ENCODE measurements around the gene PBXIP1. TPM values are rescaled to one million over a fixed set of nuclear protein-coding genes. Genes with fewer than 3 reads are reported as not detected.

The PBXIP1 gene
- polyA plus RNA-seq, 3 donors = 23.1 to 31.7 (median 24.0) TPM

- Histone ChIP-seq H3K4me1 (ENCODE audit: control insufficient read depth in 1 of 2, insufficient read depth in 2 of 2, low read length in 2 of 2) (peaks cover 45 to 49% of the 10 kb centered on the region in 2 donors), H3K27me3 (ENCODE audit: control insufficient read depth in 2 of 2, insufficient read depth in 2 of 2, low read length in 2 of 2) (no peaks in the 10 kb centered on the region), H3K27ac (ENCODE audit: low read depth in 1 of 2, low read length in 2 of 2) (peak overlapping the region; percentile 67 to 82), H3K36me3 (replicated peaks in 1 of 2; ENCODE audit: control insufficient read depth in 1 of 2, insufficient read depth in 2 of 2, low read length in 2 of 2) (peaks cover 26 to 37% of the 10 kb centered on the region in 2 donors), H3K9ac (ENCODE audit: insufficient read depth, low read length, poor library complexity, severe bottlenecking) (peak overlapping the region; percentile 45), H3K79me2 (ENCODE audit: insufficient read depth, low read length) (peaks cover 76% of the 10 kb centered on the region), H4K20me1 (ENCODE audit: insufficient read depth, low read length) (peaks cover 68% of the 10 kb centered on the region), H3K4me2 (replicated peaks; ENCODE audit: extremely low read depth, low read length, poor library complexity, severe bottlenecking) (peak overlapping the region; percentile 71), H3K9me3 (replicated peaks in 1 of 2; ENCODE audit: control insufficient read depth in 1 of 2, insufficient read depth in 1 of 2, low read length in 2 of 2) (no peaks in the 10 kb centered on the region), H3K4me3 (replicated peaks in 1 of 3; ENCODE audit: low read depth in 2 of 3, low read length in 3 of 3) (peak overlapping the region in 1 of 3 experiments; percentile 60), H2AFZ (ENCODE audit: insufficient read depth, low read depth, low read length, poor library complexity, severe bottlenecking) (no peak overlapping the region)
- TF ChIP-seq, protein P1, sequence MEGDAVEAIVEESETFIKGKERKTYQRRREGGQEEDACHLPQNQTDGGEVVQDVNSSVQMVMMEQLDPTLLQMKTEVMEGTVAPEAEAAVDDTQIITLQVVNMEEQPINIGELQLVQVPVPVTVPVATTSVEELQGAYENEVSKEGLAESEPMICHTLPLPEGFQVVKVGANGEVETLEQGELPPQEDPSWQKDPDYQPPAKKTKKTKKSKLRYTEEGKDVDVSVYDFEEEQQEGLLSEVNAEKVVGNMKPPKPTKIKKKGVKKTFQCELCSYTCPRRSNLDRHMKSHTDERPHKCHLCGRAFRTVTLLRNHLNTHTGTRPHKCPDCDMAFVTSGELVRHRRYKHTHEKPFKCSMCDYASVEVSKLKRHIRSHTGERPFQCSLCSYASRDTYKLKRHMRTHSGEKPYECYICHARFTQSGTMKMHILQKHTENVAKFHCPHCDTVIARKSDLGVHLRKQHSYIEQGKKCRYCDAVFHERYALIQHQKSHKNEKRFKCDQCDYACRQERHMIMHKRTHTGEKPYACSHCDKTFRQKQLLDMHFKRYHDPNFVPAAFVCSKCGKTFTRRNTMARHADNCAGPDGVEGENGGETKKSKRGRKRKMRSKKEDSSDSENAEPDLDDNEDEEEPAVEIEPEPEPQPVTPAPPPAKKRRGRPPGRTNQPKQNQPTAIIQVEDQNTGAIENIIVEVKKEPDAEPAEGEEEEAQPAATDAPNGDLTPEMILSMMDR (IDR thresholded peaks at IDR 0.05) = no peak
- Mint-ChIP-seq H3K36me3 (peaks cover 41 to 49% of the 10 kb centered on the region in 2 donors), H3K27ac (peak overlapping the region in 6 of 7 donors; percentile 89 to 96 (median 94)), H3K4me3 (peak overlapping the region; percentile 76 to 87), H3K4me1 (peaks cover 34% of the 10 kb centered on the region), H3K27me3 (ENCODE audit: low read depth in 3 of 3) (peaks cover 0 to 4% (median 0%) of the 10 kb centered on the region in 3 donors), H3K9me3 (no peaks in the 10 kb centered on the region)
- peak; percentile 57 to 80 (median 73) for DNase-seq
- intact Hi-C loops (cut with micrococcal nuclease) = loop anchor here (2.0 to 5.0 kb wide), 4 partner anchors 35 to 91 kb away; partner anchors contain the start of gene EFNA4 (in 1 of the 2)
- WGBS (ENCODE audit: insufficient coverage) = 60% methylated on average over 6 of the region's 10 CpGs
Measured at GRCh38 chr1:154971341-154971998, 15.6 kb upstream of the PBXIP1 start.

DNA sequence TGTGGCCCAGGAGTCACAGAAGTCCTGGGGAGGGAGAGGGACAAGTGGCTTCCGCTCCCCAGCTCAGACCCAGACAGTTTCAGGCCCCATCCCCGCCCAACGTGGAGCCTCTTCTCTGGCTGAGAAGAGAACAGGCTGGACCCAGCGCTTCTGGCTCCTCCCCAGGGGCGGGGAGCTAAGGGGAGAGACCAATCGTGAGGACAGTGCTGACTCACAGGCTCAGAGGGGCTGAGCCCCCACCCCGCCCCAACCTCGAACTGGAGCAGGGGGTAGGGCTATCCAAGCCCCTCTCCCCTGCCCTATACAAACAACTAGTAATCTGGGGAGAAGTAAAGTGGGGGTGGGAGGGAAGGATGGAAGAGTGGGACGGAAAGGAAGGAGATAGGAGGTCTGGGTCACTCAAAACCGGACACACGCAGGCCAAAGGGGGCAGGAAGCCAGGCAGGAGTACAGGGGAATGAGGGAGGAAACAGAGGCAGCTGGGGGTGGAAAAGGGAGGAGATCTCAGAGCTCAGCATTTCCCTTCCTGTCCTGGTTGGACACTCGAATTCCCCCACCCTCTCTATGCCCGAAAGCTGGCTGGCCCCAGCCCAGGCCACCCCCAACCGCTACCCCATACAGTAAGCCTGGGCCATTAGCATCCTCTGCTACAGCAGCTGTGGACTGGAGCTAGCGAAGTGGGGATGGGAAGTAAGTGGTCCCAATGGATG lies 14.9 kb upstream of the PBXIP1 start, which contains the start of gene SHC1:
SHC1 (minus strand) TSS at position 117 of the 710 bp plus-strand sequence. CDS start 221 bp downstream, outside the sequence.
- peaks cover 32 to 44% of the 10 kb centered on the region in 2 donors for H3K36me3 ChIP-seq (replicated peaks in 1 of 2; ENCODE audit: control insufficient read depth in 1 of 2, insufficient read depth in 2 of 2, low read length in 2 of 2)
- WGBS (ENCODE audit: insufficient coverage) = 33% methylated on average over 2 of the region's 15 CpGs
- H3K4me1 Mint-ChIP-seq = peaks cover 34% of the 10 kb centered on the region

More for the DNA sequence above, 14.9 kb upstream of the PBXIP1 start, which contains the start of gene SHC1:
- peak within 1 kb of the TSS; percentile 71 for H3K4me2 ChIP-seq (replicated peaks; ENCODE audit: extremely low read depth, low read length, poor library complexity, severe bottlenecking)
- Mint-ChIP-seq H3K27me3 (ENCODE audit: low read depth in 3 of 3) (peaks cover 0 to 4% (median 0%) of the 10 kb centered on the region in 3 donors), H3K36me3 (peaks cover 44 to 55% of the 10 kb centered on the region in 2 donors), H3K9me3 (no peaks in the 10 kb centered on the region), H3K27ac (peak within 1 kb of the TSS; percentile 8 to 96 (median 93)), H3K4me3 (peak within 1 kb of the TSS; percentile 76 to 87)
- H3K79me2 ChIP-seq (ENCODE audit: insufficient read depth, low read length) = peaks cover 69% of the 10 kb centered on the region
- H4K20me1 ChIP-seq (ENCODE audit: insufficient read depth, low read length) = peaks cover 75% of the 10 kb centered on the region
- peak within 1 kb of the TSS in 1 of 3 experiments; percentile 60 for H3K4me3 ChIP-seq (replicated peaks in 1 of 3; ENCODE audit: low read depth in 2 of 3, low read length in 3 of 3)
- H3K9ac ChIP-seq (ENCODE audit: insufficient read depth, low read length, poor library complexity, severe bottlenecking) = peak within 1 kb of the TSS; percentile 45
- peaks cover 38 to 42% of the 10 kb centered on the region in 2 donors for H3K4me1 ChIP-seq (ENCODE audit: control insufficient read depth in 1 of 2, insufficient read depth in 2 of 2, low read length in 2 of 2)
- peak; percentile 77 to 82 (median 78) for DNase-seq
- H3K9me3 ChIP-seq (replicated peaks in 1 of 2; ENCODE audit: control insufficient read depth in 1 of 2, insufficient read depth in 1 of 2, low read length in 2 of 2) = no peaks in the 10 kb centered on the region
- H3K27ac ChIP-seq (ENCODE audit: low read depth in 1 of 2, low read length in 2 of 2) = peak within 1 kb of the TSS; percentile 67 to 82
- H2AFZ ChIP-seq (ENCODE audit: insufficient read depth, low read depth, low read length, poor library complexity, severe bottlenecking) = peak within 1 kb of the TSS; percentile 16
- TF ChIP-seq, protein P1 (IDR thresholded peaks at IDR 0.05) = no peak
- no peaks in the 10 kb centered on the region for H3K27me3 ChIP-seq (ENCODE audit: control insufficient read depth in 2 of 2, insufficient read depth in 2 of 2, low read length in 2 of 2)
- intact Hi-C loops (cut with micrococcal nuclease) = loop anchor here (2.0 to 5.0 kb wide), 4 partner anchors 36 to 92 kb away; partner anchors contain the start of gene EFNA4 (in 1 of the 2)
